ENCODE measurements around the gene FAM135A.

- TF ChIP-seq CTCF (IDR thresholded peaks at IDR 0.05; ENCODE audit: low read depth, low read length) (no peak), POLR2A (IDR thresholded peaks at IDR 0.05; ENCODE audit: extremely low read depth, insufficient read length) (no peak), MYC (IDR thresholded peaks at IDR 0.05; ENCODE audit: low read depth, low read length) (no peak)
Observed at GRCh38 chr6:70508953-70509352, 95.6 kb downstream of the FAM135A start.

All from NB4 (cell line).